ENCODE results near the gene UPK1B.

DNA sequence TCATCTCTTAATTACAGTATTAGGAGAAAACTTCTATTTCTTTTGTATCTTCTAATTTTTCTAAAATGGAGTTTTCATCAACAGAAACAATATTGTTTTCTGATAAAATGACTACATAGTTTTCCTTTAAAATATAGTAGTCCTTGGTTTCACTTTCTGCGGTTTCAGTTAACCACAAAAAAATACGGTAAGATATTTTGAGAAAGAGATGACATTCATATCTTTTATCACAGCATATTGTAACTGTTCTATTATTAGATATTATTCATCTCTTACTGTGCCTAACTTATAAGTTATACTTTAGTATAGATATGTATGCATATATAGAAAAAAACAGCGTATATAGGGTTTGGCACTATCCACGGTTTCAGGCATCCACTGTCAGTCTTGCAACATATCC, 65.0 kb downstream of the UPK1B start:
- TF ChIP-seq POLR2A (IDR thresholded peaks at IDR 0.05) (no peak), EP300 (IDR thresholded peaks at IDR 0.05) (no peak)
- TF ChIP-seq, protein P1, sequence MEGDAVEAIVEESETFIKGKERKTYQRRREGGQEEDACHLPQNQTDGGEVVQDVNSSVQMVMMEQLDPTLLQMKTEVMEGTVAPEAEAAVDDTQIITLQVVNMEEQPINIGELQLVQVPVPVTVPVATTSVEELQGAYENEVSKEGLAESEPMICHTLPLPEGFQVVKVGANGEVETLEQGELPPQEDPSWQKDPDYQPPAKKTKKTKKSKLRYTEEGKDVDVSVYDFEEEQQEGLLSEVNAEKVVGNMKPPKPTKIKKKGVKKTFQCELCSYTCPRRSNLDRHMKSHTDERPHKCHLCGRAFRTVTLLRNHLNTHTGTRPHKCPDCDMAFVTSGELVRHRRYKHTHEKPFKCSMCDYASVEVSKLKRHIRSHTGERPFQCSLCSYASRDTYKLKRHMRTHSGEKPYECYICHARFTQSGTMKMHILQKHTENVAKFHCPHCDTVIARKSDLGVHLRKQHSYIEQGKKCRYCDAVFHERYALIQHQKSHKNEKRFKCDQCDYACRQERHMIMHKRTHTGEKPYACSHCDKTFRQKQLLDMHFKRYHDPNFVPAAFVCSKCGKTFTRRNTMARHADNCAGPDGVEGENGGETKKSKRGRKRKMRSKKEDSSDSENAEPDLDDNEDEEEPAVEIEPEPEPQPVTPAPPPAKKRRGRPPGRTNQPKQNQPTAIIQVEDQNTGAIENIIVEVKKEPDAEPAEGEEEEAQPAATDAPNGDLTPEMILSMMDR (IDR thresholded peaks at IDR 0.05) = no peak

Data from sigmoid colon (tissue), 4 donors.